Brain microvascular endothelial cell (primary cell): ENCODE data around the gene ZMYM2.

Experiments
- DNase-seq: peaks from one replicate; pipeline ENCODE4 v3.0.0-alpha.2; 2020
- H3K27ac ChIP-seq: fragments of 250-450 bp; sonication (Bioruptor Pico); 2 replicates; pipeline ENCODE4 v1.5.1; 2020; ENCODE audit warnings: mild to moderate bottlenecking, moderate library complexity
- H3K27me3 ChIP-seq: fragments of 250-450 bp; sonication (Bioruptor Pico); replicated peaks from 2 replicates; pipeline ENCODE4 v1.5.1; 2020; ENCODE audit warnings: mild to moderate bottlenecking
- H3K36me3 ChIP-seq: fragments of 250-450 bp; sonication (Bioruptor Pico); replicated peaks from 2 replicates; pipeline ENCODE4 v1.5.1; 2020; ENCODE audit warnings: mild to moderate bottlenecking
- H3K4me3 ChIP-seq: 2 replicates; pipeline ENCODE4 v1.5.1; 2011; ENCODE audit warnings: low read depth, mild to moderate bottlenecking, control low read depth, low read length, moderate library complexity
- CTCF ChIP-seq: IDR thresholded peaks from 2 replicates; pipeline ENCODE4 v1.5.1; 2011; ENCODE audit warnings: low read depth, mild to moderate bottlenecking, moderate library complexity, low read length, control low read depth, inconsistent platforms; ENCODE audit errors: missing control alignments
- in situ Hi-C: cut with HindIII; loops from 2 replicates; pipeline ENCODE4 v1.10.0; 2017; ENCODE audit warnings: low sequenced_read_pairs, low pct_ligation_motif_present

The ZMYM2 gene

DNA sequence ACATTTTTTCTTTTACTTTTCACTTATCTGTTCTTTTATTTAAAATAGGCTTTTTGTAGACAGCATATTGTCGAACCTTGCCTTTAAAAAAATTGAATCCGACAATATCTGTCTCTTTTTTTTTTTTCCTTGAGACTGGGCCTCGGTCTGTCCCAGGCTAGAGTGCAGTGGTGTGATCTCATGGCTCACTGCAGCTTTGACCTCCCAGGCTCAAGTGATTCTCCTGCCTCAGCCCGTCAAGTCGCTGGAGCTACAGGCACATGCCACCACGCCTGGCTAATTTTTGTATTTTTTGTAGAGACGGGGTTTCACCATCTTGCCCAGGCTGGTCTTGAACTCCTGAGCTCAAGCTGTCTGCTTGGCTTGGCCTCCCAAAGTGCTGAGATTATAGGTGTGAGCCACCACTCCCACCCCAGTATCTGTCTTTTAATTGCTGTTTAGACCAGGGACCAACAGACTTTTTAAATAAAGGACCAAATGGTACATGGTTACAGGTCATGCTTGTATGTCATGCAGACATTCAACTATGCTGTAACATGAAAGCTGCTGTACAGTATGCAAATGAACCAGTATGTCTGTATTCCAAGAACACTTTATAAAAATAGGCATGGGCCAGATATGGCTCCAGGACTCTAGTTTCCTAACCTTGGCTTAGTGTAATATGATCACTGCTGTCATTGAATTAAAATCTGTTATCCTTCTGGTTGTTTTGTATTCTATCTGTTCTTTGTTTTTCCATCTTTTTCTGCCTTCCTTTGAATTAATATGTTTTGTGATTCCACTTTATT, 122.0 kb downstream of the ZMYM2 start:
- H3K27me3 ChIP-seq = no peaks in the 10 kb centered on the region
- in situ Hi-C loops = loop anchor here (10.0 kb wide), 1 partner anchor 74 kb away; no protein-coding TSS in a partner anchor
- no peak for DNase-seq
- no peak overlapping the region for H3K27ac ChIP-seq
- no peak for TF ChIP-seq CTCF
- H3K36me3 ChIP-seq = peaks cover 22% of the 10 kb centered on the region
- H3K4me3 ChIP-seq = no peak overlapping the region

DNA sequence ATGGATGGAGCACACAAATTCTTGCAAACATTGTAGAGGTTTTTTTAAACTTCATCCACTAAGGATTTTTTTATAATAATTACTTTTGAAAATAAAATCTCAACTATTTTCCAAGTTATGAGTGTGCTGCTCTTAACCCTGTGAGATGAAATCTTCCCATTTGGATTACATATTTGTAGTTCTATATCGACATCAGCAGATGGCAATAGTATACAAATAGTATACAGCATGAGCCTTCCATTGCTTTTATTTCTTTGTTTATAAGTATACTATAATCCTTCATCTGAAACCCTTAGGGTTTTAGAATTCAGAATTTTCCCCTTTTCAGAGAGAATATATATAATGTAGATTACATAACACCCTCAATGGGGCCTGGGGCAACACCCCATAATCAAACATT, 131.8 kb downstream of the ZMYM2 start:
- in situ Hi-C loops = no loop called here
- TF ChIP-seq CTCF = no peak
- no peak overlapping the region for H3K4me3 ChIP-seq
- H3K36me3 ChIP-seq = peaks cover 5% of the 10 kb centered on the region
- H3K27me3 ChIP-seq = no peaks in the 10 kb centered on the region
- no peak overlapping the region for H3K27ac ChIP-seq
- no peak for DNase-seq

- no peaks in the 10 kb centered on the region for H3K36me3 ChIP-seq
- in situ Hi-C loops = no loop called here
- no peaks in the 10 kb centered on the region for H3K27me3 ChIP-seq
- TF ChIP-seq CTCF = no peak
- no peak overlapping the region for H3K4me3 ChIP-seq
- no peak for DNase-seq
- no peak overlapping the region for H3K27ac ChIP-seq
These were observed 135.4 kb downstream of the ZMYM2 start for GRCh38 chr13:20093951-20094350.

- DNase-seq = no peak
- Histone ChIP-seq H3K4me3 (no peak overlapping the region), H3K27me3 (peaks cover 5% of the 10 kb centered on the region), H3K36me3 (no peaks in the 10 kb centered on the region), H3K27ac (no peak overlapping the region)
- in situ Hi-C loops = no loop called here
- no peak for TF ChIP-seq CTCF
These were observed 140.8 kb downstream of the ZMYM2 start for GRCh38 chr13:20099319-20099718.

GRCh38 chr13:20101467-20102316, 143.2 kb downstream of the ZMYM2 start:
- TF ChIP-seq CTCF = no peak
- Histone ChIP-seq H3K36me3 (no peaks in the 10 kb centered on the region), H3K4me3 (no peak overlapping the region), H3K27ac (no peak overlapping the region), H3K27me3 (peaks cover 6% of the 10 kb centered on the region)
- no peak for DNase-seq
- in situ Hi-C loops = no loop called here
